GM13976 (cell line): ENCODE measurements around the gene BICDL1.
"Not testable (repeated sequence)": the region's sequence is repeated elsewhere in the genome, so short reads cannot be mapped to it uniquely, and the experiment has no call there.

Source experiments
- DNase-seq: peaks from one replicate; pipeline ENCODE4 v3.0.0; 2012; ENCODE audit warnings: low spot score
- in situ Hi-C: fragments of 300-500 bp; cut with MboI; formaldehyde crosslinking; loops from one replicate; pipeline ENCODE4 v1.12.0; 2022; ENCODE audit warnings: low sequenced_read_pairs, mixed read lengths, inconsistent platforms; ENCODE audit not compliant: unreplicated experiment
- TF ChIP-seq, protein P1 (sequence below): IDR thresholded peaks from 2 replicates; pipeline ENCODE4 v1.5.1; 2012; ENCODE audit warnings: borderline replicate concordance, mild to moderate bottlenecking; ENCODE audit not compliant: insufficient read depth; ENCODE audit errors: extremely low read depth, missing control alignments, control extremely low read depth

BICDL1 gene

DNA sequence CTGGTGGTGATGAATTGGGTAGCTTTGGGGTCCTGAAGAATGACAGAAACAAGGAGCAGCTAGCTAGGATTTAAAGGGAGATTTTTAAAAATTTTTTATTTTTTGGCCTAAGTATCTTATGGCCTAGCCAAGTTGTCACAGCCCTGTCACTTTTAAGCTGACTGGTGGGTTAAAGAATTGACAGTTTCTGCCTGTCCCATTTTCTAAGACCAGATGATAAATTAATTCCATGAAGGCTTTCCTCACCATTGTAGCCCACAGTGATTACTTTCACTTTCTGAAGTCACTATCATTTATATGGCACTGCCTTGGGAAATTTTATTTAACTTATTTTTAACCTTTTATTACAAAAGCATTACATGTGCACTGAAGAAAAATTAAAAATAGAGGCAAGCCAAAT is 43.2 kb downstream of the BICDL1 start:
- in situ Hi-C loops: no loop called here
- TF ChIP-seq, protein P1, sequence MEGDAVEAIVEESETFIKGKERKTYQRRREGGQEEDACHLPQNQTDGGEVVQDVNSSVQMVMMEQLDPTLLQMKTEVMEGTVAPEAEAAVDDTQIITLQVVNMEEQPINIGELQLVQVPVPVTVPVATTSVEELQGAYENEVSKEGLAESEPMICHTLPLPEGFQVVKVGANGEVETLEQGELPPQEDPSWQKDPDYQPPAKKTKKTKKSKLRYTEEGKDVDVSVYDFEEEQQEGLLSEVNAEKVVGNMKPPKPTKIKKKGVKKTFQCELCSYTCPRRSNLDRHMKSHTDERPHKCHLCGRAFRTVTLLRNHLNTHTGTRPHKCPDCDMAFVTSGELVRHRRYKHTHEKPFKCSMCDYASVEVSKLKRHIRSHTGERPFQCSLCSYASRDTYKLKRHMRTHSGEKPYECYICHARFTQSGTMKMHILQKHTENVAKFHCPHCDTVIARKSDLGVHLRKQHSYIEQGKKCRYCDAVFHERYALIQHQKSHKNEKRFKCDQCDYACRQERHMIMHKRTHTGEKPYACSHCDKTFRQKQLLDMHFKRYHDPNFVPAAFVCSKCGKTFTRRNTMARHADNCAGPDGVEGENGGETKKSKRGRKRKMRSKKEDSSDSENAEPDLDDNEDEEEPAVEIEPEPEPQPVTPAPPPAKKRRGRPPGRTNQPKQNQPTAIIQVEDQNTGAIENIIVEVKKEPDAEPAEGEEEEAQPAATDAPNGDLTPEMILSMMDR: no peak
- no peak for DNase-seq

DNA sequence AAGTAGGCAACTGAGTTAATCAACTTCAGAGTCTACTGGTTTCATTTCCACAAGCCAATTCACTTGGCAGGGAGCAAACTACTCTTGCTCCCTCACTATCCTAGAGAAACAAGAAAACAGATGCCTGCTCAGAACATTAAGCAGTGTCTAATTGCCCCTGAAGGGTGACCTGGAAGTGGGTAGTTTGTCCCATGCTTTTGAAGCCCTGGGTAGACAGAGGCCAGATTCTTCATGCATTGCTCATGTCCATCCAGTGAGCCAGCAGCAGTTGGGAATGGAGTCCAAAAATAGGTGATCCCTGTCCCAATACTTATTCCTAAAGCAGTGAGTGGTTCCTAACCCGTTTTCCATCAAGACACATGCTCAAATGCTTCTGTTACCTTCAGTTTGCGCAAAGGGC is 48.8 kb downstream of the BICDL1 start:
- in situ Hi-C loops: no loop called here
- no peak for DNase-seq
- TF ChIP-seq, protein P1: no peak

DNA sequence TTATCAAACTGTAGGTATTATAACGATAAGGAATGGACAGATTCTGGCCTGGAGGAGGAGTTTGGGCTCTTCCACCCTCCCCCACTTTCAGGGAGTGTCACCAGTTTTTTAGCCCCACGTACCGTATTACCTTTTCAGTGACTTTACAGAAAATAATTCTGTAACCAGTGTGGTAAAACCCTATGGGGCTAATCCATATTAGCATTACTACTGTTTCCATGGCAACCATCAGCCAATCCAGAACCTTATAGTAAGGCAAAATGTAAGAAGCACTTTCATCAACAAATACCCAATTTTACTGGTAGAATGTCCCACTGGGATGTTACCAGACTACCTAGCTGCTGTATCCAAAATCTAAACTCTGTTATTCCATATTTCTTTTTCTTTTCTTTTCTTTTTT is 50.7 kb downstream of the BICDL1 start:
- TF ChIP-seq, protein P1: no peak
- in situ Hi-C loops: no loop called here
- DNase-seq: no peak

DNA sequence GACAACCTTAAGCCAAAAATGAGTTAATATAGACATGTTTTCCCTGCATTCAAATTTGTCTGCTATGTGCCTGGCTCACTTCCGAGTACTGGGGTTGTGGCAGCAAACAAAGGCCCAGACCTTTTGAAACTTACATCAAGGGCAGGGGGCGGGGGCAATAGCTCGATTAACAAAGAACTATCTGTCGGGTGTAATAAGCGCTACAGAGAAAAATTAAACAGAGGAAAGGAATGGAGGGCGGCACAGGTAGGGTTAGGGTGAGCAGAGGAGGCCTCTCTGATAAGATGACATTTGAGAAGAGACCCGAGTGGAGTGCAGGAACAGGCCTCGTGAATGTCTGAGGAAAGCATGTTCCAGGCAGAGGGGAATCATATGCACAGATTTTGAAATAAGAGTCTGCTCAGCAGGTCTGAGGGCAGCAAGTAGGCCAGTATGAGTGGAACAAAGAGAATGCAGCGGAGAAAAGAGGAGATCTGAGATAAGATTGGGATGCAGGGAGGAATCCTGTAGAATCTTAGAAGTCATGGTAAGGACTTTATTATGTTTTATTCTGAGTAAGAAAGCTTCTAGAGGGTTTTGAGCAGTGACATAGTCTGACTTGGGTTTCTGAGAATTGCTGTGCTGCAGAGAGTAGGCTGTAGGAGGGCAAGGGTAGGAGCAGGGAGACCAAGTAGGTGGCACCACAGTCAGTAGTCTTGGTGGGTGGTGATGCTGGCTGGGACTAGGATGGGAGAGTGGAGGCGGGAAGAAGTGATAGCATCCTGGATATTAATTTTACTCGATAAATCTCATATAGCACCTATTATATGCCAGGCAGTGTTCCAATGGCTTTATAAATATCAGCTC is 52.6 kb downstream of the BICDL1 start:
- DNase-seq: no peak
- TF ChIP-seq, protein P1: no peak
- in situ Hi-C loops: no loop called here

DNA sequence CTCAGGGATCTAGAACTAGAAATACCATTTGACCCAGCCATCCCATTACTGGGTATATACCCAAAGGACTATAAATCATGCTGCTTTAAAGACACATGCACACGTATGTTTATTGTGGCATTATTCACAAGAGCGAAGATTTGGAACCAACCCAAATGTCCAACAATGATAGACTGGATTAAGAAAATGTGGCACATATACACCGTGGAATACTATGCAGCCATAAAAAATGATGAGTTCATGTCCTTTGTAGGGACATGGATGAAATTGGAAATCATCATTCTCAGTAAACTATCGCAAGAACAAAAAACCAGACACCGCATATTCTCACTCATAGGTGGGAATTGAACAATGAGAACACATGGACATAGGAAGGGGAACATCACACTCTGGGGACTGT is 56.3 kb downstream of the BICDL1 start:
- in situ Hi-C loops, DNase-seq: not testable (repeated sequence)

DNA sequence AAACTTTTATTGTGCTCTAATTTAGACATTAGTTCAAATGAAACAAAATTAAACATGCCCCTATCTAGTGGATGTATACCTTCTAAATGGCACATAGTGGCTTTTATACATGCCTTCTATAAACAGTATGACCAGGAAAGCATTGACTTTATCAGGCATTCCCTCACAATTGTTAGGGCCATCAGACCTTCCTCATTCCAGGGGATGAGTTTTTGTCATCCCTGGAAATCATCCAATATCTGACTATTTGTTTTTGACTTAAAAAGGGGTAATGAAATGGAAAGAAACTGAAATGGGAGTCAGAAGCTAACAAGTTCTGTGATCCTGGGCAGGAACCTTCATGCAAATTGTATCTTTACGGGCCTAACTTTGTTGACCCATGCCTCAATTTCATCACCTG is 58.0 kb downstream of the BICDL1 start:
- DNase-seq: no peak
- TF ChIP-seq, protein P1: no peak
- in situ Hi-C loops: no loop called here

DNA sequence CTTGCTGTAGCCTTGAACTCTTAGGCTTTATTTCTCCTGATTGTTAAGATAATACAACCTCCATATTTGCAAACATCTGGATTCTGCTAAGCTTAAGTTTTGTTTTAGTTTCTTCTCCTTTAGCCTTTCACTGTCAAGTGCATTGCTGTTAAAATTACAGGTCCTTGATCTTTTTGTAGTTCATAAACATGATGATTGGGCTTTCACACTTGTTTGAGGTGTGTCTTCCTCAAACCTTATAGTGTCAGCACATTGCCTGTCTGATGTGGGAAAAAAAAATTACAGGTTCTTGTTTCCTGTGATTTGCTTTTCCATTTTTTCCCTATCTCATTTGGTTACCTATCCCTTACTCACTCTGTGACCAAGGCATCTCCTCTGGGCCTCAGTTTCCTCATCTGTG is 59.2 kb downstream of the BICDL1 start:
- in situ Hi-C loops: no loop called here
- DNase-seq: no peak
- TF ChIP-seq, protein P1: no peak
